Transverse colon (tissue), 4 donors: ENCODE results near the gene SIPA1L3. TPM values are rescaled to one million over a fixed set of nuclear protein-coding genes. Genes with fewer than 3 reads are reported as not detected.

Source experiments
- DNase-seq: peaks from one replicate; pipeline ENCODE4 v3.0.0-alpha.2; 2019
- H3K27ac ChIP-seq, 4 donors: fragments of 200-600 bp; sonication (generic); 2 replicates each; pipeline ENCODE4 v1.5.1; 2016 to 2018; ENCODE audit warnings: inconsistent platforms in 4 of 4
- H3K27me3 ChIP-seq: fragments of 200-600 bp; sonication (generic); 2 replicates; pipeline ENCODE4 v1.5.1; 2017; ENCODE audit warnings: inconsistent platforms
- H3K36me3 ChIP-seq, 4 donors: fragments of 200-600 bp; sonication (generic); 2 replicates each; pipeline ENCODE4 v1.5.1; 2017 to 2019; ENCODE audit warnings: inconsistent platforms in 4 of 4
- H3K4me1 ChIP-seq, 4 donors: fragments of 200-600 bp; sonication (generic); 2 replicates each; pipeline ENCODE4 v1.5.1; 2017 to 2020; ENCODE audit warnings: inconsistent platforms in 4 of 4
- H3K4me3 ChIP-seq, 4 donors: fragments of 200-600 bp; sonication (generic); 1 replicate in 1 of 4; 2 replicates in 3 of 4; pipeline versions ENCODE4 v1.5.1 to v1.6.1; 2017 to 2019; ENCODE audit warnings: inconsistent platforms in 4 of 4
- H3K9me3 ChIP-seq, 2 donors: fragments of 200-600 bp; sonication (generic); 2 replicates each; pipeline ENCODE4 v1.5.1; 2017 to 2019; ENCODE audit warnings: inconsistent platforms in 2 of 2
- EP300 ChIP-seq: sonication (generic); formaldehyde crosslinking; IDR thresholded peaks from one replicate; pipeline ENCODE4 v1.6.1; 2017; ENCODE audit warnings: antibody characterized with exemption, low read depth
- POLR2A ChIP-seq: fragments of 450-650 bp; IDR thresholded peaks from one replicate; pipeline ENCODE4 v1.6.1; 2016; ENCODE audit warnings: antibody characterized with exemption, mild to moderate bottlenecking, moderate library complexity
- POLR2AphosphoS5 ChIP-seq, 3 donors: sonication (generic); formaldehyde crosslinking; IDR thresholded peaks; one replicate each; pipeline ENCODE4 v1.6.1; 2016; ENCODE audit warnings: antibody characterized with exemption in 3 of 3
- WGBS, 2 donors: methylation state at CpG; one replicate each; pipeline ENCODE4 v1.1.5; 2018; ENCODE audit warnings: low coverage in 1 of 2; 5-methylcytosine and 5-hydroxymethylcytosine counted together
- in situ Hi-C, 4 donors: fragments of 200-750 bp; cut with MboI; loops; one replicate each; pipeline versions ENCODE4 v1.15.0 to v1.15.1; 2017; ENCODE audit warnings: low sequenced_read_pairs in 3 of 4, low pct_ligation_motif_present in 1 of 4, low pct_unique_long_range_greater_than_20kb in 1 of 4
- intact Hi-C: fragments of 100-400 bp; cut with DNase I; formaldehyde crosslinking; loops from one replicate; pipeline ENCODE4 v1.15.1; 2023; ENCODE audit warnings: low total_unique reads
- total RNA-seq, 4 donors: library from RNA; depleted of rRNA; stranded (reverse); fragments of >200 nt; gene quantifications; one replicate each; pipeline ENCODE4 v1.1.0, GENCODE V29; 2016
- TF ChIP-seq, protein P1 (sequence below), 5 experiments: fragments of 200-600 bp in 3 of 5; fragments of 450-650 bp in 2 of 5; sonication (generic) in 3 of 5; IDR thresholded peaks; 1 replicate in 2 of 5; 2 replicates in 3 of 5; pipeline ENCODE4 v1.5.1; 2016 to 2017; ENCODE audit warnings: antibody characterized with exemption in 5 of 5, inconsistent platforms in 3 of 5, mild to moderate bottlenecking in 2 of 5, moderate library complexity in 1 of 5

SIPA1L3 gene
- total RNA-seq, 4 donors from 2014 or later, result 191 to 284 (median 231) TPM

GRCh38 chr19:38132781-38133180 is 225.8 kb downstream of the SIPA1L3 start:
- TF ChIP-seq EP300 (no peak), POLR2A (no peak), POLR2AphosphoS5 (IDR thresholded peaks at IDR 0.05) (no peak)
- TF ChIP-seq, protein P1, sequence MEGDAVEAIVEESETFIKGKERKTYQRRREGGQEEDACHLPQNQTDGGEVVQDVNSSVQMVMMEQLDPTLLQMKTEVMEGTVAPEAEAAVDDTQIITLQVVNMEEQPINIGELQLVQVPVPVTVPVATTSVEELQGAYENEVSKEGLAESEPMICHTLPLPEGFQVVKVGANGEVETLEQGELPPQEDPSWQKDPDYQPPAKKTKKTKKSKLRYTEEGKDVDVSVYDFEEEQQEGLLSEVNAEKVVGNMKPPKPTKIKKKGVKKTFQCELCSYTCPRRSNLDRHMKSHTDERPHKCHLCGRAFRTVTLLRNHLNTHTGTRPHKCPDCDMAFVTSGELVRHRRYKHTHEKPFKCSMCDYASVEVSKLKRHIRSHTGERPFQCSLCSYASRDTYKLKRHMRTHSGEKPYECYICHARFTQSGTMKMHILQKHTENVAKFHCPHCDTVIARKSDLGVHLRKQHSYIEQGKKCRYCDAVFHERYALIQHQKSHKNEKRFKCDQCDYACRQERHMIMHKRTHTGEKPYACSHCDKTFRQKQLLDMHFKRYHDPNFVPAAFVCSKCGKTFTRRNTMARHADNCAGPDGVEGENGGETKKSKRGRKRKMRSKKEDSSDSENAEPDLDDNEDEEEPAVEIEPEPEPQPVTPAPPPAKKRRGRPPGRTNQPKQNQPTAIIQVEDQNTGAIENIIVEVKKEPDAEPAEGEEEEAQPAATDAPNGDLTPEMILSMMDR (IDR thresholded peaks at IDR 0.05), result no peak
- H3K27me3 ChIP-seq, result no peaks in the 10 kb centered on the region
- 95 to 97% methylated on average over 5 to 6 of the region's 6 CpGs for WGBS, 2 donors

DNA sequence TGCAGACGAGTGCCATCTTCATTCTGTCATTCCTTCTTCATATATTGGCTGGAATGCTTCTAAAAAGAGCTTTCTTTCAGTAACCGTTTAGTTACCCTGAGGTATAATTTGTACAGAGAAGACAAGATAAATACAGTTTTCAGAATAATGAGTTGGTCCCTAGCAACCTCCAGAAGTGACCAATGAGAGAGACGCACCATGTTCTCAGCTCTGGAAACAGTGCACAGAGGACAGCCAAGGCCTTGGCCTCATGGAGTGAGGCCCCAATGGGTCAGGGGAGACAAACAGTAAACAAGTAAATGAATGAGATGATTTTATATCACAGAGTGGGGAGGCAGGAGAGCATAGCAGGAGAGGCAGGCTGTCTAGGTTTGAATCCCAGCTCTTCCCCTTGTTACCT is 226.3 kb downstream of the SIPA1L3 start:
- no peak for TF ChIP-seq POLR2AphosphoS5 (IDR thresholded peaks at IDR 0.05)
- TF ChIP-seq POLR2A, result no peak
- TF ChIP-seq EP300, result no peak
- TF ChIP-seq, protein P1 (IDR thresholded peaks at IDR 0.05), result no peak
- H3K4me1 ChIP-seq, result no peaks in the 10 kb centered on the region
- WGBS, 2 donors, result 93 to 96% methylated on average over 3 of the region's 3 CpGs
- no peak for DNase-seq
- no peak overlapping the region for H3K27ac ChIP-seq
- no peak overlapping the region for H3K4me3 ChIP-seq
- H3K27me3 ChIP-seq, result no peaks in the 10 kb centered on the region
- in situ Hi-C loops (no loop called here), intact Hi-C loops (no loop called here)
- peaks cover 0 to 11% (median 0%) of the 10 kb centered on the region in 4 donors for H3K36me3 ChIP-seq
- H3K9me3 ChIP-seq, result no peaks in the 10 kb centered on the region

More at GRCh38 chr19:38132781-38133180, 225.8 kb downstream of the SIPA1L3 start:
- H3K9me3 ChIP-seq, result no peaks in the 10 kb centered on the region
- no peaks in the 10 kb centered on the region for H3K4me1 ChIP-seq
- no peak overlapping the region for H3K4me3 ChIP-seq
- peaks cover 0 to 11% (median 0%) of the 10 kb centered on the region in 4 donors for H3K36me3 ChIP-seq
- in situ Hi-C loops (no loop called here), intact Hi-C loops (loop anchor here (1.0 kb wide), 1 partner anchor 37 kb away; no protein-coding TSS in a partner anchor)
- no peak for DNase-seq
- H3K27ac ChIP-seq, result no peak overlapping the region

DNA sequence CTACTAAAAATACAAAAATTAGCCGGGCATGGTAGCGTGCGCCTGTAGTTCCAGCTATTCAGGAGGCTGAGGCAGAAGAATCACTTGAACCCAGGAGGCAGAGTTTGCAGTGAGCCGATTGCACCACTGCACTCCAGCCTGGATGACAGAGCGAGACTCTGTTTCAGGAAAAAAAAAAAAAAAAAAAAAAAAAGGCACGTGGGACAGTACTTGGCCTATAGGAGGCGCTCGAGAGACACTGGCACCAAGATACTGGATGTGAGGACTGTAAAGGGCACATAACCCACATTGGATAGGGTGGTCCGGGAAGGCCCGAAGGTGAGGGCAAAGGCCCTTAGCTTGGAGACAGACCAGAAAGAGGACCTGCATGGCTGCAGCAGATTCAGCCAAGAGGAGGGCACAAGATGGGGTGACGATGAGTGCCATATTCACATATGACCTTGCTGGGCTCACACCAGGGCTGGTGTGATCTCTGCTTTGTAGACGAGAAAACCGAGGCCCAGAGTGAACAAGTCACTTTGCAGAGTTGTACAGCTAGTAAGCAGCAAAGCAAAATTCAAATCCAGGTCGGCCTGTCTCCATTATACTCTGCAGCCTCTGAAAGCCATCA is 227.6 kb downstream of the SIPA1L3 start:
- intact Hi-C loops (no loop called here), in situ Hi-C loops (no loop called here)
- Histone ChIP-seq H3K36me3 (peaks cover 0 to 11% (median 0%) of the 10 kb centered on the region in 4 donors), H3K27ac (no peak overlapping the region), H3K4me3 (no peak overlapping the region), H3K9me3 (no peaks in the 10 kb centered on the region), H3K27me3 (no peaks in the 10 kb centered on the region), H3K4me1 (no peaks in the 10 kb centered on the region)
- TF ChIP-seq EP300, result no peak
- TF ChIP-seq, protein P1 (IDR thresholded peaks at IDR 0.05), result peak; percentile 18 to 39 (median 31)
- no peak for TF ChIP-seq POLR2A
- no peak for TF ChIP-seq POLR2AphosphoS5 (IDR thresholded peaks at IDR 0.05)
- DNase-seq, result peak; percentile 16
- WGBS, 2 donors, result 78 to 80% methylated on average over 10 to 14 of the region's 14 CpGs

DNA sequence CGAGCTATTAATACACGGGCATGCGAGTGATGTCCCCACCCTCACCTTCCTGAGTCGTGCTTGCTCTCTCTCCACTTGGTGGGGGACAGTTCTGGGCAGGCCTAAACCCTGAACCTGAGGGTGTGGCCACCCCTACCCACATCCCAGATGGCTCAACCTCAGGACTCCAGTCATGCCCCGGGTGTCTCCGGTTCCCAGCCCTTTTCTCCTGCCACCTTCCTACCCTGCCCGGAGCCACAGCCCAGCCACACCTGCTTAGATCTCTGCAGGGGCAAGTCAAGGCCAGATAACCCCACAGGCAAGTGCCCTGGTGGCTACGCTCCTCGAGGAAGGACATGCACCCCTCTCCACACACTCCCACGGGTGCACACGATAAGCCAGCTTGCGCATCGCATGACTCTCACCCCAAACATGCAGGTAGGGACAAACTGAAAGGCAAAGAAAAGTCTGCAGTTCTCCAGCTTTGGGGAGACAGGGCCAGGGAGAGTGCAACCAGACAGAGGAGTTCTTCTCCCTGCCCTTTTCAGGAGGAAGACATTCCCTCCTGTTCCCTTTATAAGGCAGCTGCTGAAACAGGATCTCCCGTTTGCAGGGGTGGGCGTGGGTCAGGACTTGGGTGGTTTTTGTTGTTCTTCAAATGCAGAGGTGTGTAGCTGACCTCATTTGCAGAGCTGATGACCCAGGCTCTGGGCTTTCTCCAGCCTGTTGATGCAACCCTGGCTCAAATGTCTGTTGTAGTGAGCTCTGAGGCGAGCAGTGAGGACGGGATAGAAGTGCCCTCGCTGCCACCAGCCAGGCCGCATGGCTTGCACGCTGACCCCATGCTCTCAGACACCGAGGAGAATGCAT is 228.4 kb downstream of the SIPA1L3 start:
- intact Hi-C loops (no loop called here), in situ Hi-C loops (no loop called here)
- Histone ChIP-seq H3K9me3 (no peaks in the 10 kb centered on the region), H3K4me3 (no peak overlapping the region), H3K27me3 (no peaks in the 10 kb centered on the region), H3K36me3 (peaks cover 0 to 11% (median 0%) of the 10 kb centered on the region in 4 donors), H3K4me1 (no peaks in the 10 kb centered on the region), H3K27ac (no peak overlapping the region)
- no peak for DNase-seq
- 89 to 93% methylated on average over 6 to 20 of the region's 21 CpGs for WGBS, 2 donors
- no peak for TF ChIP-seq POLR2A
